Osteoblast (primary cell): Measurements from ENCODE around the gene IRS2. TPM values are rescaled to one million over a fixed set of nuclear protein-coding genes. Genes with fewer than 3 reads are reported as not detected.

ENCODE experiments used
- DNase-seq: peaks from one replicate; pipeline ENCODE4 v3.0.0; 2011; ENCODE audit warnings: low spot score, mixed read lengths; ENCODE audit not compliant: insufficient read length; ENCODE audit errors: missing footprints
- H2AFZ ChIP-seq: 2 replicates; pipeline ENCODE4 v1.6.0; 2011; ENCODE audit warnings: mild to moderate bottlenecking, low read length
- H3K27ac ChIP-seq: 2 replicates; pipeline ENCODE4 v1.5.1; 2011; ENCODE audit warnings: mild to moderate bottlenecking, low read depth, low read length, moderate library complexity
- H3K27me3 ChIP-seq: 2 replicates; pipeline ENCODE4 v1.6.0; 2012; ENCODE audit warnings: mild to moderate bottlenecking, control low read depth, inconsistent platforms, low read length, moderate library complexity; ENCODE audit not compliant: insufficient read depth
- H3K36me3 ChIP-seq: 2 replicates; pipeline ENCODE4 v1.5.1; 2011; ENCODE audit warnings: mild to moderate bottlenecking, low read length, control low read depth, moderate library complexity; ENCODE audit not compliant: insufficient read depth
- H3K4me1 ChIP-seq: 2 replicates; pipeline ENCODE4 v1.5.1; 2011; ENCODE audit warnings: mild to moderate bottlenecking, low read length, control low read depth, moderate library complexity; ENCODE audit not compliant: insufficient read depth
- H3K4me2 ChIP-seq: 2 replicates; pipeline ENCODE4 v1.6.0; 2011; ENCODE audit warnings: mild to moderate bottlenecking, low read length; ENCODE audit not compliant: insufficient read depth
- H3K4me3 ChIP-seq: fragments of 200-600 bp; sonication (generic); 3 replicates; pipeline ENCODE4 v1.5.1; 2012; ENCODE audit warnings: mild to moderate bottlenecking, low read length, inconsistent platforms; ENCODE audit not compliant: insufficient read depth
- H3K79me2 ChIP-seq: 2 replicates; pipeline ENCODE4 v1.6.0; 2012; ENCODE audit warnings: mild to moderate bottlenecking, low read length, control low read depth, inconsistent platforms; ENCODE audit not compliant: insufficient read depth
- H3K9me3 ChIP-seq: 2 replicates; pipeline ENCODE4 v1.5.1; 2011; ENCODE audit warnings: low read depth, low read length, control low read depth
- H4K20me1 ChIP-seq: 2 replicates; pipeline ENCODE4 v1.6.0; 2012; ENCODE audit warnings: mild to moderate bottlenecking, low read length, control low read depth; ENCODE audit not compliant: insufficient read depth
- total RNA-seq: library from RNA; depleted of rRNA; stranded (reverse); fragments of >200 nt; gene quantifications from 2 replicates; pipeline ENCODE4 v1.2.3, GENCODE V29; 2012
- TF ChIP-seq, protein P1 (sequence below): IDR thresholded peaks from 2 replicates; pipeline ENCODE4 v1.5.1; 2011; ENCODE audit warnings: mild to moderate bottlenecking, low read depth, low read length, moderate library complexity; ENCODE audit errors: extremely low read depth

IRS2 gene
- total RNA-seq, 1 donor: 8.3 TPM

- H2AFZ ChIP-seq: no peak overlapping the region
- no peak overlapping the region for H3K4me3 ChIP-seq
- TF ChIP-seq, protein P1, sequence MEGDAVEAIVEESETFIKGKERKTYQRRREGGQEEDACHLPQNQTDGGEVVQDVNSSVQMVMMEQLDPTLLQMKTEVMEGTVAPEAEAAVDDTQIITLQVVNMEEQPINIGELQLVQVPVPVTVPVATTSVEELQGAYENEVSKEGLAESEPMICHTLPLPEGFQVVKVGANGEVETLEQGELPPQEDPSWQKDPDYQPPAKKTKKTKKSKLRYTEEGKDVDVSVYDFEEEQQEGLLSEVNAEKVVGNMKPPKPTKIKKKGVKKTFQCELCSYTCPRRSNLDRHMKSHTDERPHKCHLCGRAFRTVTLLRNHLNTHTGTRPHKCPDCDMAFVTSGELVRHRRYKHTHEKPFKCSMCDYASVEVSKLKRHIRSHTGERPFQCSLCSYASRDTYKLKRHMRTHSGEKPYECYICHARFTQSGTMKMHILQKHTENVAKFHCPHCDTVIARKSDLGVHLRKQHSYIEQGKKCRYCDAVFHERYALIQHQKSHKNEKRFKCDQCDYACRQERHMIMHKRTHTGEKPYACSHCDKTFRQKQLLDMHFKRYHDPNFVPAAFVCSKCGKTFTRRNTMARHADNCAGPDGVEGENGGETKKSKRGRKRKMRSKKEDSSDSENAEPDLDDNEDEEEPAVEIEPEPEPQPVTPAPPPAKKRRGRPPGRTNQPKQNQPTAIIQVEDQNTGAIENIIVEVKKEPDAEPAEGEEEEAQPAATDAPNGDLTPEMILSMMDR: no peak
- H3K79me2 ChIP-seq: no peaks in the 10 kb centered on the region
- no peak overlapping the region for H3K27ac ChIP-seq
- H3K4me2 ChIP-seq: no peak overlapping the region
- H3K4me1 ChIP-seq: no peaks in the 10 kb centered on the region
- H3K9me3 ChIP-seq: no peaks in the 10 kb centered on the region
- no peak for DNase-seq
- H4K20me1 ChIP-seq: no peaks in the 10 kb centered on the region
- no peaks in the 10 kb centered on the region for H3K27me3 ChIP-seq
- H3K36me3 ChIP-seq: no peaks in the 10 kb centered on the region
Measured at GRCh38 chr13:109713681-109714080, 72.7 kb downstream of the IRS2 start.

GRCh38 chr13:109712124-109712722 is 74.2 kb downstream of the IRS2 start:
- Histone ChIP-seq H3K36me3 (no peaks in the 10 kb centered on the region), H3K27me3 (no peaks in the 10 kb centered on the region), H3K4me1 (no peaks in the 10 kb centered on the region), H3K9me3 (no peaks in the 10 kb centered on the region), H3K79me2 (no peaks in the 10 kb centered on the region), H3K4me2 (no peak overlapping the region), H3K27ac (no peak overlapping the region), H3K4me3 (no peak overlapping the region), H2AFZ (no peak overlapping the region), H4K20me1 (no peaks in the 10 kb centered on the region)
- TF ChIP-seq, protein P1: no peak
- DNase-seq: no peak

DNA sequence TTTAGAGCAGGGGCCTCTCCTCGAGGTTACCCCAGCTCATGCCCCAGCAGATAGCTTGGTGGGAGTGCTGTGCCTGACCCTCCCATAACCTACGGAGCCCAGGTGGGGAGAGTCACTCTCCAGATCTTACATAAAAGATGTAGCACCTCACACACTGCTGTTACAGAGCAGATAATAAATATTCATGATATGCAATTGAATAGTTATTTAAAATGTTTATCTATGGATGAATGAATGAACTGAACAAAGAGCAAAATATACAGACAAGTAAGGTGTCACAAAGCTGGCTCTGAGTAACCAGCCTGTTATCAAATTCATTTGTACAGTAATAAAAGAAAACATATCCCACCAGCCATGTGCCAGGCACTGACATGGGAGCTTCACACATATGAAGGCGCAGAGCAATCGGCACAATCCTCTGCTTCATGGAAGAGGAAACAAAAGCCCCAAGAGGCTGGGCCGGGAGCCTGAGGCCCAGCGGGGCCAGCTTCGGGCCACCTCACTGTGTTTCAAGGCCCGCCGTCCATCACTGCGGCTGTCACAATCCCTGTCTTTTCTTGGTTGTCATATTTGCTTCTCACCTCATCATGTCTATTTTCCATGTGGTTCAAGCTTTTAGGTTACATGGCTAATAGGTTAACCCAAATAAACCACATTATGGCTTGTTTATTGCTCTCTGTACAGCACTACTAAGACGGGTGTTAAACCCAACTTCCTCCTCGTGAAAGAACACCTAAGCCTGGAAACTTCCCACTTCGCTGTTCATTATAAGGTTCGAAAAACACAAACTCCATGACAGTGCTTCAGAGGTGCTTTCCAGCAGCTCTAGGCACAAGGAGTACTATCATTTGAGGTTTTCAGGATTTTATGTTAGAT is 78.4 kb downstream of the IRS2 start:
- no peaks in the 10 kb centered on the region for H3K27me3 ChIP-seq

More for the DNA sequence above, 78.4 kb downstream of the IRS2 start:
- Histone ChIP-seq H2AFZ (no peak overlapping the region), H3K4me1 (no peaks in the 10 kb centered on the region), H3K4me2 (no peak overlapping the region), H3K79me2 (no peaks in the 10 kb centered on the region), H3K4me3 (no peak overlapping the region), H3K9me3 (peaks cover 3% of the 10 kb centered on the region), H4K20me1 (no peaks in the 10 kb centered on the region), H3K36me3 (no peaks in the 10 kb centered on the region), H3K27ac (no peak overlapping the region)
- TF ChIP-seq, protein P1: no peak
- no peak for DNase-seq
